ENCODE data around the gene GLRA1. TPM values are rescaled to one million over a fixed set of nuclear protein-coding genes. Genes with fewer than 3 reads are reported as not detected.

The GLRA1 gene
- polyA plus RNA-seq, 2 donors = not detected

DNA sequence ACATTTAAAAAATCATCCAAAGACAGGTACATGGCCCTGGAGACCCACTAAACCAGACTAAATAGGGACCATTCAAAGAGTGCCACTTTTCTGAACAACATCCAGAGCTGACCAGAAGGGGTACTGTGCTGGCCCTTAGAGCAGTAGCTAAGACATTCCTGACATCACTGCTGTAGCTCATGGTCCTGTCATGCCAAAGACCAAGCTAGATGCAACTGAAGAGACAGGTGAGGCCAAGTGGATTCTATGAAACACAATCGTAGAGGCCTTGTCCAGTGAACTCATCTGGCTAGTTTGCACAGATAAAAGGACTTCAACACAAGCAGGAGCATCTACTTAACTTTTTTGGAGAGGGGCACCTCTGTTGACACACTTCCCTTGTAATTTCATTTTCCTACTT, 109.6 kb downstream of the GLRA1 start:
- no peaks in the 10 kb centered on the region for H3K9me3 ChIP-seq (ENCODE audit: control insufficient read depth in 2 of 2, insufficient read depth in 1 of 2, low read depth in 1 of 2, low read length in 1 of 2)
- no peaks in the 10 kb centered on the region for H3K4me1 ChIP-seq (ENCODE audit: control insufficient read depth in 2 of 2, insufficient read depth in 2 of 2, low read length in 1 of 2)
- 85 to 89% methylated on average over 1 of the region's 1 CpG for WGBS, 2 donors
- no peaks in the 10 kb centered on the region for H3K27me3 ChIP-seq (ENCODE audit: control insufficient read depth in 1 of 2, insufficient read depth in 2 of 2, low read length in 2 of 2)
- no peak overlapping the region for H3K27ac ChIP-seq (ENCODE audit: low read depth in 2 of 2, low read length in 1 of 2)
- peaks cover 0 to 5% of the 10 kb centered on the region in 2 donors for H3K36me3 ChIP-seq (ENCODE audit: control insufficient read depth in 2 of 2, insufficient read depth in 2 of 2, low read length in 1 of 2)
- no peak overlapping the region for H3K4me3 ChIP-seq (ENCODE audit: low read depth in 1 of 2, low read length in 2 of 2)

DNA sequence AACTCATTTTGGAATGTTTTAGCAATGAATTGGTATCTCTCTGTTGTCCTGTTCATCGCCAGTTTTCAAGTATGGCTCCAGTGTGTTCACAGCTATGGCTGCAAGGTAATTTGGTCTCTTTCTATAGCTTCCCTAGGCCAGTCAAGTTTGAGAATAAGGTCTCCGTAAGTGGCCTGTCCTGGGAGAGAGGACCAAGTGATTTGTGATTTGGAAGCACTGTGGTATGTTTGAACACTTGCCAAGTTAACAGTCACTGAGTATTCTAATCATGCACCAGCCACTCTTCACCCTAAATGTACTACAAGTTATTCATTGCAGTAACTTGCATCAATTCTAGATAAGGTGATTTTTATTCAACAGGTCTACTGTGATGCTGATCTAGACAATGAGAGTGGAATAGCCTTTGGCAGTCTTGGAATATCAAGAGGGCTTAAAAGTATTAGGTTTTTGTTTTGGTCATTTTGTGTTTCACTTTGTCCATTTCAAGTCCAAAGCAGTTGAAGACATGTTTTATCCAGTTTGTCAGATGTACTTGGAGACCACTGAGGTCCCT, 111.8 kb downstream of the GLRA1 start:
- no peaks in the 10 kb centered on the region for H3K4me1 ChIP-seq (ENCODE audit: control insufficient read depth in 2 of 2, insufficient read depth in 2 of 2, low read length in 1 of 2)
- H3K27ac ChIP-seq (ENCODE audit: low read depth in 2 of 2, low read length in 1 of 2) = no peak overlapping the region
- no peak overlapping the region for H3K4me3 ChIP-seq (ENCODE audit: low read depth in 1 of 2, low read length in 2 of 2)
- WGBS, 2 donors = 86 to 90% methylated on average over 2 of the region's 2 CpGs
- no peaks in the 10 kb centered on the region for H3K9me3 ChIP-seq (ENCODE audit: control insufficient read depth in 2 of 2, insufficient read depth in 1 of 2, low read depth in 1 of 2, low read length in 1 of 2)
- H3K36me3 ChIP-seq (ENCODE audit: control insufficient read depth in 2 of 2, insufficient read depth in 2 of 2, low read length in 1 of 2) = no peaks in the 10 kb centered on the region
- H3K27me3 ChIP-seq (ENCODE audit: control insufficient read depth in 1 of 2, insufficient read depth in 2 of 2, low read length in 2 of 2) = no peaks in the 10 kb centered on the region

DNA sequence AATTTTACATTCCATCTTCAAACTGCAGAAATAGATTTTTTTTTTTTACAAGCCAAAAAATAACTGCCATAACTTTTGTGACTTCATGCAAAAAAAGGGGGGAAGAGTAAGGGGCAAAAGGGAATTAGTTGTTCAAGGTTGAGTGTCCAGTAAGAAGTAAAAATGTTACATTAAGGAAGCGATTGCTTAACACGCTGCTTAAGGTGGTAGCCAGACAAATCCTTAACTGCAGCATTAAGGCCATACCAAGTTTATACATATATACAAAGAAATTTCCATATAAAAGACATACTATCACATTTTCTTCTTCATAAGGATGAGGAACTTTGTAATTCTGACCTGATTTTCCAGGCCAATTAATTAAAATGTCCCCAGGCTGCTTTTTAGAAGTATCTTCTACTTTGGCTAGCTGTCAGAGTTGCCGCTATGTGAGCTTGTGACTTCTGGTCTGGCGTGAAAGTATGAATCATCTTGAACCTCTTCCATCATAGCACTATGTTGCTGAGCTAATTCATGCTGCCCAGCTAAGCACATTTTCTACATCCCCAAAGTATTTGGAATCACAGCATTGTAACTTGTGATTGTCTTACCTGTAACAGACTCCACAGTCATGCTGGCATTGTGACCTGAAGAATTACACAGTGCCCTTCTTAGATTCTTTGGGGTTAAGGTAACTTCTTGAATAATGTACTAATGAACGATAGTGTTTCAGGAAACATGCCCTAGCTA, 112.9 kb downstream of the GLRA1 start:
- no peak overlapping the region for H3K4me3 ChIP-seq (ENCODE audit: low read depth in 1 of 2, low read length in 2 of 2)
- no peaks in the 10 kb centered on the region for H3K9me3 ChIP-seq (ENCODE audit: control insufficient read depth in 2 of 2, insufficient read depth in 1 of 2, low read depth in 1 of 2, low read length in 1 of 2)
- H3K4me1 ChIP-seq (ENCODE audit: control insufficient read depth in 2 of 2, insufficient read depth in 2 of 2, low read length in 1 of 2) = no peaks in the 10 kb centered on the region
- no peaks in the 10 kb centered on the region for H3K36me3 ChIP-seq (ENCODE audit: control insufficient read depth in 2 of 2, insufficient read depth in 2 of 2, low read length in 1 of 2)
- 62 to 72% methylated on average over 5 of the region's 5 CpGs for WGBS, 2 donors
- no peaks in the 10 kb centered on the region for H3K27me3 ChIP-seq (ENCODE audit: control insufficient read depth in 1 of 2, insufficient read depth in 2 of 2, low read length in 2 of 2)
- H3K27ac ChIP-seq (ENCODE audit: low read depth in 2 of 2, low read length in 1 of 2) = no peak overlapping the region

DNA sequence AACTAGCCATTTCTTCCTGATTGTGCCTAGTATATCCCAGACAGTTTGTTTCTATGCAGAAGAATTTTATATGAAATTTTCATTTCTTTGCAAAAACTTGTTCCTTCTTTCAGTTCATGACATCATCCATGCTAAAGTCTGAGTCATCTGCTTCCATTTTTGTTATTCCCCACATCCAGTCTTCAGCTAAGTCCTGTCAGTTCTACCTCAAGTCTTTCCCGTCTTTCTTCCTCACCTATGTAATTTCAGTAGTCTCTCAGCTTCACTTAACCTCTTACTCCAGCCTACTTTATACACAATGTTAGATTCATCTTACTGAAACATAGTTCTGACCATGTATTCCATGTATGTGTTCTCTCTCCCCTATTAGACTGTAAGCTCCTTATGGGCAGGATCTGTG, 113.8 kb downstream of the GLRA1 start:
- H3K27me3 ChIP-seq (ENCODE audit: control insufficient read depth in 1 of 2, insufficient read depth in 2 of 2, low read length in 2 of 2) = no peaks in the 10 kb centered on the region
- H3K9me3 ChIP-seq (ENCODE audit: control insufficient read depth in 2 of 2, insufficient read depth in 1 of 2, low read depth in 1 of 2, low read length in 1 of 2) = no peaks in the 10 kb centered on the region
- H3K4me1 ChIP-seq (ENCODE audit: control insufficient read depth in 2 of 2, insufficient read depth in 2 of 2, low read length in 1 of 2) = no peaks in the 10 kb centered on the region
- H3K4me3 ChIP-seq (ENCODE audit: low read depth in 1 of 2, low read length in 2 of 2) = no peak overlapping the region
- H3K36me3 ChIP-seq (ENCODE audit: control insufficient read depth in 2 of 2, insufficient read depth in 2 of 2, low read length in 1 of 2) = no peaks in the 10 kb centered on the region
- WGBS, 2 donors = 94 to 100% methylated on average over 1 of the region's 1 CpG
- H3K27ac ChIP-seq (ENCODE audit: low read depth in 2 of 2, low read length in 1 of 2) = no peak overlapping the region

DNA sequence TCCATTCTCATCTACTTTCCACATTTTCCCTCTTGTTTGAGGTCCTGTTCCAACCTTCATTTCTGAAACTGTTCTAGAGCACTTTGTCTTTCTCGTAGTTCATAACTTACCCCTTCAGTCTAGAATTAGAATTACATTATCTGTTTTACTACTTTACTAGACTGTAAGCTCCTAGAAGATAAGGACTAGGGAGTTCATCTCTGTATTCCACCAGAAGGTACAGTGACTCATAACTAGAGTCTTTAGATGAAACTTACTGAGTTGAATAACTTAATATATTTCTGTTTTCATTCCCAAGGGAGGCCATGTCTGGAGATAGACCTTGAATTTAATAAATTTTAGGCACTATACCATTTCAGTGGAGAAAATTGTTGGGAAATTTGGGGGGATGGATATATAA, 114.2 kb downstream of the GLRA1 start:
- 47 to 91% methylated on average over 1 of the region's 1 CpG for WGBS, 2 donors
- no peak overlapping the region for H3K27ac ChIP-seq (ENCODE audit: low read depth in 2 of 2, low read length in 1 of 2)
- no peaks in the 10 kb centered on the region for H3K4me1 ChIP-seq (ENCODE audit: control insufficient read depth in 2 of 2, insufficient read depth in 2 of 2, low read length in 1 of 2)
- H3K9me3 ChIP-seq (ENCODE audit: control insufficient read depth in 2 of 2, insufficient read depth in 1 of 2, low read depth in 1 of 2, low read length in 1 of 2) = no peaks in the 10 kb centered on the region
- H3K4me3 ChIP-seq (ENCODE audit: low read depth in 1 of 2, low read length in 2 of 2) = no peak overlapping the region
- H3K27me3 ChIP-seq (ENCODE audit: control insufficient read depth in 1 of 2, insufficient read depth in 2 of 2, low read length in 2 of 2) = no peaks in the 10 kb centered on the region
- H3K36me3 ChIP-seq (ENCODE audit: control insufficient read depth in 2 of 2, insufficient read depth in 2 of 2, low read length in 1 of 2) = no peaks in the 10 kb centered on the region

DNA sequence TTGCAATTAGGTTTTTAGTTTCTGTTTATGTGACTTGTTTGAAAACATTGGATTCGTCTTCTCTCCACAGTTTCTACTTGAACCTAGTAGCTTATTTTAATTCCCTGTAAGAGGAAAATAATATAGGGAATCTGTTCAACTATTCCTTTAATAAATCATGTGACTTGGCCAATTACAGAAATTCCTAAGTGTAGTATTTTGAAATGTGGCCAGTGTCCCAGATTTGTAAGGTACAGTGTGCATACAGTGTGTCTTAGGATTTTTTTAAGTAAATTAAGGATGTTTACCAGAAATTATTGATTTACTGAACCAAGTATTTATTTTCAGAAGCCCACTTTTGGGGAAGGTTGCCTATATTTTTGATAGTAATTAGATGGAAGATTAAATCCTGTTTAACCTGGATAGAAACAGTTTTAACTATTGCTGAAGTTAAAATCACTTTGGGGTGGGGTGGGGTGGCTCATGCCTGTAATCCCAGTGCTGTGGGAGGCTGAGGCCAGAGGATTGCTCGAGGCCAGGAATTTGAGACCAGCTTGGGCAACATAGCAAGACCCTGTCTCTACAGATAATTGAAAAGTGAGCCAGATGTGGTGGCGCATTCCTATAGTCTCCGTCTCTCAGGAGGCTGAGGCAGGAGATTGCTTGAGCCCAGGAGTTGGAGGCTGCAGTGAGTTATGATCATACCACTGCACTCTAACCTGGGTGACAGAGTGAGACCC, 116.0 kb downstream of the GLRA1 start:
- H3K9me3 ChIP-seq (ENCODE audit: control insufficient read depth in 2 of 2, insufficient read depth in 1 of 2, low read depth in 1 of 2, low read length in 1 of 2) = no peaks in the 10 kb centered on the region
- H3K36me3 ChIP-seq (ENCODE audit: control insufficient read depth in 2 of 2, insufficient read depth in 2 of 2, low read length in 1 of 2) = peaks cover 4 to 5% of the 10 kb centered on the region in 2 donors
- no peak overlapping the region for H3K27ac ChIP-seq (ENCODE audit: low read depth in 2 of 2, low read length in 1 of 2)
- no peaks in the 10 kb centered on the region for H3K27me3 ChIP-seq (ENCODE audit: control insufficient read depth in 1 of 2, insufficient read depth in 2 of 2, low read length in 2 of 2)
- H3K4me1 ChIP-seq (ENCODE audit: control insufficient read depth in 2 of 2, insufficient read depth in 2 of 2, low read length in 1 of 2) = no peaks in the 10 kb centered on the region
- H3K4me3 ChIP-seq (ENCODE audit: low read depth in 1 of 2, low read length in 2 of 2) = no peak overlapping the region
- WGBS, 2 donors = 83 to 85% methylated on average over 4 of the region's 4 CpGs

DNA sequence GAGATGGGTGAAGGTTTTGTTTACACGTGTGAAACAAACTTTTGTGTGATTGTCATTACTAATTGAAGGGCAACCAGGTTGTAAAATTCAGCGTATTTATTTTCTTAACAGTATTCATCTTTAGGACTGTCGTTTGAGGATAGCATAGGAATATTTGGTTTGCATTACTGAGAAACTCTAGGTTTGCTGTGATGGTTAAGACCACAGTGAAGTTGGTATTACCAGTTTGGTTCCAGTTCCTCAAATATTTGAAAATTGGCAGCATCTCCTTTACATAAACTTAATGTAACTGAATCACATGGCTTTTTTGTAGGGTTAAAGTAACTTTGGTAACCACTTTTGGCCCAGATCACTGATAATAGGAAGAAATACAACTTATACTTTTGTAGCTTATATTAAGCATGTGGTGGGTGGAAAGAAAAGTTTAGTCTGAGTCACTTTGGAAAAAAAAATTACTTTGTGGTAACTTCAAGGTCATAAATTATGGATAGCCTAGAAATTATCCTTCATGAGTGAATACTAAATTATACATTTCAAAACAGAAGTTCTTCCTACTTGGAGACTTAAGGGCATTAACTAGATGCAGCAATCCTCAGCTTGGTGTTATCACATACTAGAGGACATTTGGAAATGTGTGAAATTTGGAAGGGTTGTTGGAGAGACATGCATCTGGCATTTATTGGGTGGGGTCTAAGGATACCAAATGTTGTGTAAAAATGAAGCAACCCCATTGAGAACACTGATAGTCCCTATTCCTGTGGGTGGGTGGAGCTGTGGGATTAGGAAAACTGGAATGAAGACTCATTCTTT, 119.0 kb downstream of the GLRA1 start:
- WGBS, 2 donors = 91 to 95% methylated on average over 3 of the region's 3 CpGs
- H3K36me3 ChIP-seq (ENCODE audit: control insufficient read depth in 2 of 2, insufficient read depth in 2 of 2, low read length in 1 of 2) = peaks cover 6 to 7% of the 10 kb centered on the region in 2 donors
- no peaks in the 10 kb centered on the region for H3K4me1 ChIP-seq (ENCODE audit: control insufficient read depth in 2 of 2, insufficient read depth in 2 of 2, low read length in 1 of 2)
- H3K27ac ChIP-seq (ENCODE audit: low read depth in 2 of 2, low read length in 1 of 2) = no peak overlapping the region
- H3K4me3 ChIP-seq (ENCODE audit: low read depth in 1 of 2, low read length in 2 of 2) = no peak overlapping the region
- H3K27me3 ChIP-seq (ENCODE audit: control insufficient read depth in 1 of 2, insufficient read depth in 2 of 2, low read length in 2 of 2) = no peaks in the 10 kb centered on the region
- no peaks in the 10 kb centered on the region for H3K9me3 ChIP-seq (ENCODE audit: control insufficient read depth in 2 of 2, insufficient read depth in 1 of 2, low read depth in 1 of 2, low read length in 1 of 2)

DNA sequence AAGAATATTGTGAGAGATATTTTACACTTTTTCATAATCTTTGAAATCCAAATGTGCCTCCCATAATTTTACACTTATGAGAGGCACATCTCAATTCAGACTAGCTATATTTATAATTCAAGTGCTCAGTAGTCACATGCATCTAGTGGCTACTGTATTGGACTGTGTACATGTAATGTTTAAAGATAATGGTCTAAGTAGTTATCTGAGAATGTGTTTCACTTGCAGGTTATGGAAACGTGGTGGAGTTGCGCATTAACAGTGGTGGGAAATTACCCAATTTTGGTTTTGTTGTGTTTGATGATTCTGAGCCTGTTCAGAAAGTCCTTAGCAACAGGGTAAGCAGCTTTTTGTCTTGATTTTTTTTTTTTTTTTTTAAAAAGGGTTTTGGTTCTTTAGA, 124.1 kb downstream of the GLRA1 start:
- H3K27ac ChIP-seq (ENCODE audit: low read depth in 2 of 2, low read length in 1 of 2) = no peak overlapping the region
- H3K4me1 ChIP-seq (ENCODE audit: control insufficient read depth in 2 of 2, insufficient read depth in 2 of 2, low read length in 1 of 2) = no peaks in the 10 kb centered on the region
- H3K27me3 ChIP-seq (ENCODE audit: control insufficient read depth in 1 of 2, insufficient read depth in 2 of 2, low read length in 2 of 2) = no peaks in the 10 kb centered on the region
- H3K4me3 ChIP-seq (ENCODE audit: low read depth in 1 of 2, low read length in 2 of 2) = no peak overlapping the region
- no peaks in the 10 kb centered on the region for H3K9me3 ChIP-seq (ENCODE audit: control insufficient read depth in 2 of 2, insufficient read depth in 1 of 2, low read depth in 1 of 2, low read length in 1 of 2)
- H3K36me3 ChIP-seq (ENCODE audit: control insufficient read depth in 2 of 2, insufficient read depth in 2 of 2, low read length in 1 of 2) = peaks cover 7 to 14% of the 10 kb centered on the region in 2 donors
- 78 to 81% methylated on average over 2 of the region's 2 CpGs for WGBS, 2 donors

DNA sequence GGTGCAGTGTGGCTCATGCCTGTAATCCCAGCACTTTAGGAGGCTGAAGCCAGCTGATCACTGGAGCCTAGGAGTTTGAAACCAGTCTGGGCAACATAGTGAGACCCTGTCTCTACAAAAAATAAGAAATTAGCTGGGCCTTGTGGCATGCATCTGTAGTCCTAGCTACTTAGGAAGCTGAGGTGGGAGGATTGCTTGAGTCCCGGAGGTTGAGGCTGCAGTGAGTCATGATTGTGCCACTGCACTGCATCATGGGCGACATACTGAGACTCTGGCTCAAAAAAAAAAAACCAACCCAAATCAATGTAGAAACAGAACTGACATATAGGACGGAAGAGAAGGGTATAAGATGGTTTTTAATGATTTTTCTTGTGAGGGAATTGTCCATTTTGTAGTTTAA, 125.2 kb downstream of the GLRA1 start:
- 70 to 82% methylated on average over 3 of the region's 3 CpGs for WGBS, 2 donors
- peaks cover 7 to 15% of the 10 kb centered on the region in 2 donors for H3K36me3 ChIP-seq (ENCODE audit: control insufficient read depth in 2 of 2, insufficient read depth in 2 of 2, low read length in 1 of 2)
- H3K27ac ChIP-seq (ENCODE audit: low read depth in 2 of 2, low read length in 1 of 2) = no peak overlapping the region
- no peak overlapping the region for H3K4me3 ChIP-seq (ENCODE audit: low read depth in 1 of 2, low read length in 2 of 2)
- no peaks in the 10 kb centered on the region for H3K27me3 ChIP-seq (ENCODE audit: control insufficient read depth in 1 of 2, insufficient read depth in 2 of 2, low read length in 2 of 2)
- H3K9me3 ChIP-seq (ENCODE audit: control insufficient read depth in 2 of 2, insufficient read depth in 1 of 2, low read depth in 1 of 2, low read length in 1 of 2) = no peaks in the 10 kb centered on the region
- H3K4me1 ChIP-seq (ENCODE audit: control insufficient read depth in 2 of 2, insufficient read depth in 2 of 2, low read length in 1 of 2) = no peaks in the 10 kb centered on the region
